Thoracic aorta (tissue), 2 donors: ENCODE data around the gene WDR48. TPM values are rescaled to one million over a fixed set of nuclear protein-coding genes. Genes with fewer than 3 reads are reported as not detected.
A peak's percentile ranks its signal among the peaks of the same experiment; 100 is the strongest.

Experiments used
- ATAC-seq: fragments of 150-250 bp; one replicate; pipeline ENCODE4 v1.8.0; 2017; ENCODE audit warnings: low read depth; ENCODE audit not compliant: insufficient number of reproducible peaks, low FRiP score
- DNase-seq: peaks from one replicate; pipeline ENCODE4 v3.0.0-alpha.2; 2020; ENCODE audit warnings: low spot score
- H3K27ac ChIP-seq, 2 donors: fragments of 200-600 bp; sonication (generic); 1 replicate in 1 of 2; 2 replicates in 1 of 2; pipeline ENCODE4 v1.5.1; 2016; ENCODE audit warnings: mild to moderate bottlenecking in 2 of 2, moderate library complexity in 2 of 2
- H3K27me3 ChIP-seq: fragments of 200-600 bp; sonication (generic); replicated peaks from 2 replicates; pipeline ENCODE4 v1.6.0; 2016; ENCODE audit warnings: mild to moderate bottlenecking; ENCODE audit not compliant: insufficient read depth
- H3K36me3 ChIP-seq: fragments of 200-600 bp; sonication (generic); one replicate; pipeline ENCODE4 v1.5.1; 2016
- H3K4me1 ChIP-seq, 2 donors: fragments of 200-600 bp; sonication (generic); 1 replicate in 1 of 2; 2 replicates in 1 of 2; pipeline versions ENCODE4 v1.5.1 to v1.6.0; 2016; ENCODE audit warnings: low read depth in 2 of 2, mild to moderate bottlenecking in 1 of 2; ENCODE audit not compliant: control insufficient read depth in 1 of 2
- H3K4me3 ChIP-seq: fragments of 200-600 bp; sonication (generic); 2 replicates; pipeline ENCODE4 v1.5.1; 2016; ENCODE audit warnings: mild to moderate bottlenecking
- H3K9me3 ChIP-seq: fragments of 200-600 bp; sonication (generic); 2 replicates; pipeline ENCODE4 v1.5.1; 2016
- CTCF ChIP-seq: fragments of 200-600 bp; sonication (generic); IDR thresholded peaks from one replicate; pipeline ENCODE4 v1.5.1; 2019; ENCODE audit warnings: antibody characterized with exemption
- total RNA-seq, 2 donors: library from RNA; depleted of rRNA; stranded (reverse); fragments of >200 nt; gene quantifications; one replicate each; pipeline versions ENCODE4 v1.1.0 to v1.2.3, GENCODE V29; 2016

The WDR48 gene
- total RNA-seq, 2 donors from 2014 or later, result 17.7 to 29.9 TPM

- Histone ChIP-seq H3K27me3 (no peaks in the 10 kb centered on the region), H3K4me1 (peaks cover 3 to 26% of the 10 kb centered on the region in 2 donors), H3K4me3 (no peak overlapping the region), H3K27ac (no peak overlapping the region), H3K36me3 (peaks cover 50% of the 10 kb centered on the region), H3K9me3 (no peaks in the 10 kb centered on the region)
- no peak for TF ChIP-seq CTCF
- DNase-seq (no peak), ATAC-seq (no peak)
Measured at GRCh38 chr3:39099738-39100499, 48.1 kb downstream of the WDR48 start.

- H3K36me3 ChIP-seq, result peaks cover 44% of the 10 kb centered on the region
- H3K4me3 ChIP-seq, result no peak overlapping the region
Measured at GRCh38 chr3:39100500-39100886, 48.7 kb downstream of the WDR48 start.

GRCh38 chr3:39101022-39101689 lies 49.3 kb downstream of the WDR48 start:
- DNase-seq, result no peak

More at GRCh38 chr3:39100500-39100886, 48.7 kb downstream of the WDR48 start:
- ATAC-seq, result no peak
- Histone ChIP-seq H3K4me1 (peaks cover 6 to 32% of the 10 kb centered on the region in 2 donors), H3K27ac (no peak overlapping the region), H3K9me3 (no peaks in the 10 kb centered on the region), H3K27me3 (no peaks in the 10 kb centered on the region)
- TF ChIP-seq CTCF, result no peak
- DNase-seq, result no peak

DNA sequence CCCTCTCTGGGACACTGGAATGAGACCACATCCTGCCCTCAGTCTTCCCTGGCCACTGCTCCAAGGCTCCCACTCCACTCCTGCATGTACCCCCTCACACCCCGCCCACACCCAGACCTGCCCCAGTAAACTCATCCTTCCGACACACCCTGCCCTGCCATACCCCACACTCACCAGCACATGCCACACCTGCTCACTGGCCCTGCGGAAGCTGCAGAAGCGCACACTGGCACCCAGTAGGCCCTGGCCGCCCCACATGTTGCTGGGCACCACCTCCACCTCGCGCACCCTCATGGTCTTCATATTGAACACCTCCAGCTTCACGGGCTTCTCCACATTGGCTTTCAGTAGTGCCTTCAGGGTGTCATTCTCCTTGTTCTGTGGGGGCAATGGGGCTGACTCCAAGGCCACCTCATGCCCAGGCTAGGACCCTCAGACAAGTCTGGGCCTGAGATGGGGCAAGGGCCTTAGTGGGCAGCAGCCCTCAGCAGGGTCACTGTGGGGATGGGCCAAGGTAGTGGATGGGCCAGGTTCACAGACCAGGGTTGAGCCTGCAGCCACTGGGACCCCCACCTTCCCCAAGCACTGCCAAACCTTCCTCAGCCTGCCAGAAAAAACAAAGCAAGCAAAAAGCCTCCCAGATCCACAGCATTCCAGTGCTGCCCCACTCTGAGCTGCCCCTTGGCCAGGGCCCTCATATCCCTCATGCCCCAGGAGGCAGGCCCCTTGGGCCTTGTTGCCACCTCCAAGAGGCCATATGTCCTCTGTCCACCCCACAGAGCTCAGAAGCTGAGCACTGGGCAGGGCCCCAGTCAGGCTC lies 50.9 kb downstream of the WDR48 start:
- no peak for TF ChIP-seq CTCF
- H3K27me3 ChIP-seq, result no peaks in the 10 kb centered on the region
- H3K36me3 ChIP-seq, result peaks cover 24% of the 10 kb centered on the region
- ATAC-seq (no peak), DNase-seq (no peak)
- H3K4me3 ChIP-seq, result no peak overlapping the region
- no peaks in the 10 kb centered on the region for H3K9me3 ChIP-seq
- H3K27ac ChIP-seq, result no peak overlapping the region
- peaks cover 14 to 41% of the 10 kb centered on the region in 2 donors for H3K4me1 ChIP-seq

More at GRCh38 chr3:39101022-39101689, 49.3 kb downstream of the WDR48 start:
- Histone ChIP-seq H3K36me3 (peaks cover 38% of the 10 kb centered on the region), H3K9me3 (no peaks in the 10 kb centered on the region), H3K4me1 (peaks cover 13 to 38% of the 10 kb centered on the region in 2 donors), H3K4me3 (no peak overlapping the region), H3K27ac (no peak overlapping the region), H3K27me3 (no peaks in the 10 kb centered on the region)
- no peak for ATAC-seq
- peak; percentile 50 for TF ChIP-seq CTCF

GRCh38 chr3:39103324-39103693 lies 51.5 kb downstream of the WDR48 start:
- no peak for TF ChIP-seq CTCF
- no peak overlapping the region for H3K4me3 ChIP-seq
- peaks cover 14 to 47% of the 10 kb centered on the region in 2 donors for H3K4me1 ChIP-seq
- no peak overlapping the region for H3K27ac ChIP-seq
- peaks cover 19% of the 10 kb centered on the region for H3K36me3 ChIP-seq
- no peak for ATAC-seq
- no peaks in the 10 kb centered on the region for H3K27me3 ChIP-seq
- no peak for DNase-seq
- H3K9me3 ChIP-seq, result no peaks in the 10 kb centered on the region
